ENCODE measurements around the gene TYMP.

DNA sequence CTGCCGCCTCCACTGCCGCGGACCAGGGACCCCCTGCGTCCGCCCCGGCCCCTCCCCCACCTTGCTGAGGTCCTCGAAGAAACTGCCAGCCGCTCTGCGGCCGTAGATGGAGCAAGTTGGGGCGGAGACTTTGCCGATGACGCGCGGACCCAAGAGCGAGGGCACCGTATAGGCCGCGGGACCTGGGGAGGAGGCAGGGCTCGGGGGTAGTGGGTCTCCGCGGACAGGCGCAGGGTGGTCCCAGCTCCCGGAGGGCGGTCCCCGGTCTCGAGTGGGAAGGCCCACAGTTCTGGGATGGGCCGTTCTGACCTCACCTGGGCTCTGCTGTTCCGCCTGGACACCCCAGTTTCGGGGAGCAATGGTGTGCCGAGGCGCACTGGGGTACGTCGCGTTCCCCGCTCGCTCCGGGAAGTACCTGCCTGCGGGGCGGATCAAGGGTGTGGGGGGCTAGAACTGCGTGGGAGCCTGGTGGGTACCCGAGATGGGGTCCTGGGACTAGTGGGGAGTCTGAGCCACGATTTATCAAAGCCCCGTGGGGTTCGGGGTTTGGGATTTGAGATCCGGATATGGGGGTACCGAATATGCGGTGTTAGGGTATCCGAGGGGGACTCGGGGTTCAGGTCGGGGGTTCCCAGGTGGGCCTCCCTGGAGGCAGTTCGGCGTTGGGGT is 1.2 kb upstream of the TYMP start:
- TF ChIP-seq, protein P1, sequence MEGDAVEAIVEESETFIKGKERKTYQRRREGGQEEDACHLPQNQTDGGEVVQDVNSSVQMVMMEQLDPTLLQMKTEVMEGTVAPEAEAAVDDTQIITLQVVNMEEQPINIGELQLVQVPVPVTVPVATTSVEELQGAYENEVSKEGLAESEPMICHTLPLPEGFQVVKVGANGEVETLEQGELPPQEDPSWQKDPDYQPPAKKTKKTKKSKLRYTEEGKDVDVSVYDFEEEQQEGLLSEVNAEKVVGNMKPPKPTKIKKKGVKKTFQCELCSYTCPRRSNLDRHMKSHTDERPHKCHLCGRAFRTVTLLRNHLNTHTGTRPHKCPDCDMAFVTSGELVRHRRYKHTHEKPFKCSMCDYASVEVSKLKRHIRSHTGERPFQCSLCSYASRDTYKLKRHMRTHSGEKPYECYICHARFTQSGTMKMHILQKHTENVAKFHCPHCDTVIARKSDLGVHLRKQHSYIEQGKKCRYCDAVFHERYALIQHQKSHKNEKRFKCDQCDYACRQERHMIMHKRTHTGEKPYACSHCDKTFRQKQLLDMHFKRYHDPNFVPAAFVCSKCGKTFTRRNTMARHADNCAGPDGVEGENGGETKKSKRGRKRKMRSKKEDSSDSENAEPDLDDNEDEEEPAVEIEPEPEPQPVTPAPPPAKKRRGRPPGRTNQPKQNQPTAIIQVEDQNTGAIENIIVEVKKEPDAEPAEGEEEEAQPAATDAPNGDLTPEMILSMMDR (IDR thresholded peaks at IDR 0.05), result no peak
- peak; percentile 76 for TF ChIP-seq POLR2A (IDR thresholded peaks at IDR 0.05; ENCODE audit: low read depth)
- TF ChIP-seq POLR2AphosphoS5 (IDR thresholded peaks at IDR 0.05), result peak; percentile 82 to 85
